H1 (cell line): ENCODE data around the gene MAPK8IP2. TPM values are rescaled to one million over a fixed set of nuclear protein-coding genes. Genes with fewer than 3 reads are reported as not detected.
A peak's percentile ranks its signal among the peaks of the same experiment; 100 is the strongest.

Experiments used
- BCL11A ChIP-seq, 2 experiments: IDR thresholded peaks; one replicate each; pipeline ENCODE4 v1.6.1; 2011; ENCODE audit warnings: low read depth in 2 of 2, low read length in 2 of 2, mild to moderate bottlenecking in 2 of 2
- CEBPB ChIP-seq: IDR thresholded peaks from 2 replicates; pipeline ENCODE4 v1.6.1; 2012; ENCODE audit warnings: low read depth, low read length
- KDM5A ChIP-seq: fragments of 200-600 bp; IDR thresholded peaks from 2 replicates; pipeline ENCODE4 v1.7.1; 2012; ENCODE audit warnings: mild to moderate bottlenecking, low read length, inconsistent platforms, mixed read lengths
- MAFK ChIP-seq: IDR thresholded peaks from 2 replicates; pipeline ENCODE4 v1.6.1; 2012; ENCODE audit warnings: low read depth, mild to moderate bottlenecking, improper control_type of control experiment, low read length
- NRF1 ChIP-seq: IDR thresholded peaks from 2 replicates; pipeline ENCODE4 v1.6.1; 2011; ENCODE audit warnings: mild to moderate bottlenecking, low read depth, low read length, improper control_type of control experiment
- SAP30 ChIP-seq: fragments of 300-600 bp; sonication (generic); IDR thresholded peaks from 2 replicates; pipeline ENCODE4 v1.7.1; 2012; ENCODE audit warnings: low read length, moderate library complexity, mild to moderate bottlenecking, inconsistent platforms; ENCODE audit not compliant: insufficient read depth, insufficient replicate concordance
- SUZ12 ChIP-seq: fragments of 200-600 bp; sonication (generic); IDR thresholded peaks from 2 replicates; pipeline ENCODE4 v1.6.1; 2012; ENCODE audit warnings: mild to moderate bottlenecking, inconsistent platforms, low read length, moderate library complexity, mixed read lengths
- polyA plus RNA-seq, 7 experiments: library from polyadenylated mRNA; depleted of rRNA in 3 of 7; stranded (reverse) in 5 of 7; unstranded in 2 of 7; fragments of >200 nt in 5 of 7; fragments of 200-250 nt in 2 of 7; gene quantifications; 1 replicate in 5 of 7; 2 replicates in 1 of 7; 4 replicates in 1 of 7; pipeline versions ENCODE4 v1.2.1 to v1.2.3, GENCODE V29; 2011 to 2013; ENCODE audit warnings: missing spikeins in 2 of 7, mixed read lengths in 2 of 7
- total RNA-seq: library from RNA; stranded (reverse); fragmentation: NEBNext Ultra II Directional; extraction: Animal tissue kit (Norgen Biotek cat#: 25700); gene quantifications from 2 replicates; pipeline ENCODE4 v1.2.1, GENCODE V29; 2021
- TF ChIP-seq, protein P1 (sequence below): fragments of 300-600 bp; sonication (generic); IDR thresholded peaks from 2 replicates; pipeline ENCODE4 v1.7.1; 2012; ENCODE audit warnings: low read length, moderate library complexity, mild to moderate bottlenecking, inconsistent platforms; ENCODE audit not compliant: insufficient replicate concordance
- TF ChIP-seq, protein P2 (sequence below): IDR thresholded peaks from 2 replicates; pipeline ENCODE4 v1.6.1; 2012; ENCODE audit warnings: inconsistent platforms
- TF ChIP-seq, protein P3 (sequence below): IDR thresholded peaks from 2 replicates; pipeline ENCODE4 v1.6.1; 2011; ENCODE audit warnings: low read depth, mild to moderate bottlenecking, low read length; ENCODE audit not compliant: insufficient read depth

The MAPK8IP2 gene
- total and polyA plus RNA-seq, 2 of the 8 experiments (the other 6 are each of a cell fraction or from before 2014, with no cell fraction given), result 1.5 to 5.5 TPM

DNA sequence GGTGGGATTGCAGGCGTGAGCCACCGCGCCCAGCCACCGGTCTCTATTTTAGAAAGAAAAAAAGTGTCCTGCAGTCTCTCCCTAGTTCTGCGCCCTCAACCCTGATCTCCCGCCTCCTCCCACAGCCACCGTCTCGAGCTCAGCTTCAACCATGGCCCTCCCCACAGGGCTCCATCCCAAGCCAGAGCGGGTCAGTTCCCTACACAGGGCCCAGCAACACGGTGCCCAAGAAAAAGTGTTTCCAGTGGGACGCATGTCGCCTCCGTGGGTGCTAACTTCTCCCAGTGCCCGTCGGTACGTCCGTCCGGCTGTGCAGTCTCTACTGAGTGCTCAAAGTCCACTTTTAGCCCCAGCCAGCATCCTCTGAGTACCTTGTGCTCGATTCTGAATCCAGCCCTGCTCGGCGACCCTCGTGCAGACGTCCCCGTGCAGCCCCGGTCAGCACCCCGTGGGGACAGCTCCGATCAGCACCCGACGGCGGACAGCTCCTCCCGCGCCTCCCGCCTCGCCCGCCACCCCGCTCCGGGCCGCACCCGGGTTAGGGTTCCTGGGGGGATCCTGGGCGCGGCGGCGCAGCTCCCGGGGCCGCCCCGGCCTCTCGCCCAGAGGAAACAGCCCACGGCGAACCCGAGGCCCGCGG lies 657 bp upstream of the MAPK8IP2 start (continued):
- TF ChIP-seq, protein P1, sequence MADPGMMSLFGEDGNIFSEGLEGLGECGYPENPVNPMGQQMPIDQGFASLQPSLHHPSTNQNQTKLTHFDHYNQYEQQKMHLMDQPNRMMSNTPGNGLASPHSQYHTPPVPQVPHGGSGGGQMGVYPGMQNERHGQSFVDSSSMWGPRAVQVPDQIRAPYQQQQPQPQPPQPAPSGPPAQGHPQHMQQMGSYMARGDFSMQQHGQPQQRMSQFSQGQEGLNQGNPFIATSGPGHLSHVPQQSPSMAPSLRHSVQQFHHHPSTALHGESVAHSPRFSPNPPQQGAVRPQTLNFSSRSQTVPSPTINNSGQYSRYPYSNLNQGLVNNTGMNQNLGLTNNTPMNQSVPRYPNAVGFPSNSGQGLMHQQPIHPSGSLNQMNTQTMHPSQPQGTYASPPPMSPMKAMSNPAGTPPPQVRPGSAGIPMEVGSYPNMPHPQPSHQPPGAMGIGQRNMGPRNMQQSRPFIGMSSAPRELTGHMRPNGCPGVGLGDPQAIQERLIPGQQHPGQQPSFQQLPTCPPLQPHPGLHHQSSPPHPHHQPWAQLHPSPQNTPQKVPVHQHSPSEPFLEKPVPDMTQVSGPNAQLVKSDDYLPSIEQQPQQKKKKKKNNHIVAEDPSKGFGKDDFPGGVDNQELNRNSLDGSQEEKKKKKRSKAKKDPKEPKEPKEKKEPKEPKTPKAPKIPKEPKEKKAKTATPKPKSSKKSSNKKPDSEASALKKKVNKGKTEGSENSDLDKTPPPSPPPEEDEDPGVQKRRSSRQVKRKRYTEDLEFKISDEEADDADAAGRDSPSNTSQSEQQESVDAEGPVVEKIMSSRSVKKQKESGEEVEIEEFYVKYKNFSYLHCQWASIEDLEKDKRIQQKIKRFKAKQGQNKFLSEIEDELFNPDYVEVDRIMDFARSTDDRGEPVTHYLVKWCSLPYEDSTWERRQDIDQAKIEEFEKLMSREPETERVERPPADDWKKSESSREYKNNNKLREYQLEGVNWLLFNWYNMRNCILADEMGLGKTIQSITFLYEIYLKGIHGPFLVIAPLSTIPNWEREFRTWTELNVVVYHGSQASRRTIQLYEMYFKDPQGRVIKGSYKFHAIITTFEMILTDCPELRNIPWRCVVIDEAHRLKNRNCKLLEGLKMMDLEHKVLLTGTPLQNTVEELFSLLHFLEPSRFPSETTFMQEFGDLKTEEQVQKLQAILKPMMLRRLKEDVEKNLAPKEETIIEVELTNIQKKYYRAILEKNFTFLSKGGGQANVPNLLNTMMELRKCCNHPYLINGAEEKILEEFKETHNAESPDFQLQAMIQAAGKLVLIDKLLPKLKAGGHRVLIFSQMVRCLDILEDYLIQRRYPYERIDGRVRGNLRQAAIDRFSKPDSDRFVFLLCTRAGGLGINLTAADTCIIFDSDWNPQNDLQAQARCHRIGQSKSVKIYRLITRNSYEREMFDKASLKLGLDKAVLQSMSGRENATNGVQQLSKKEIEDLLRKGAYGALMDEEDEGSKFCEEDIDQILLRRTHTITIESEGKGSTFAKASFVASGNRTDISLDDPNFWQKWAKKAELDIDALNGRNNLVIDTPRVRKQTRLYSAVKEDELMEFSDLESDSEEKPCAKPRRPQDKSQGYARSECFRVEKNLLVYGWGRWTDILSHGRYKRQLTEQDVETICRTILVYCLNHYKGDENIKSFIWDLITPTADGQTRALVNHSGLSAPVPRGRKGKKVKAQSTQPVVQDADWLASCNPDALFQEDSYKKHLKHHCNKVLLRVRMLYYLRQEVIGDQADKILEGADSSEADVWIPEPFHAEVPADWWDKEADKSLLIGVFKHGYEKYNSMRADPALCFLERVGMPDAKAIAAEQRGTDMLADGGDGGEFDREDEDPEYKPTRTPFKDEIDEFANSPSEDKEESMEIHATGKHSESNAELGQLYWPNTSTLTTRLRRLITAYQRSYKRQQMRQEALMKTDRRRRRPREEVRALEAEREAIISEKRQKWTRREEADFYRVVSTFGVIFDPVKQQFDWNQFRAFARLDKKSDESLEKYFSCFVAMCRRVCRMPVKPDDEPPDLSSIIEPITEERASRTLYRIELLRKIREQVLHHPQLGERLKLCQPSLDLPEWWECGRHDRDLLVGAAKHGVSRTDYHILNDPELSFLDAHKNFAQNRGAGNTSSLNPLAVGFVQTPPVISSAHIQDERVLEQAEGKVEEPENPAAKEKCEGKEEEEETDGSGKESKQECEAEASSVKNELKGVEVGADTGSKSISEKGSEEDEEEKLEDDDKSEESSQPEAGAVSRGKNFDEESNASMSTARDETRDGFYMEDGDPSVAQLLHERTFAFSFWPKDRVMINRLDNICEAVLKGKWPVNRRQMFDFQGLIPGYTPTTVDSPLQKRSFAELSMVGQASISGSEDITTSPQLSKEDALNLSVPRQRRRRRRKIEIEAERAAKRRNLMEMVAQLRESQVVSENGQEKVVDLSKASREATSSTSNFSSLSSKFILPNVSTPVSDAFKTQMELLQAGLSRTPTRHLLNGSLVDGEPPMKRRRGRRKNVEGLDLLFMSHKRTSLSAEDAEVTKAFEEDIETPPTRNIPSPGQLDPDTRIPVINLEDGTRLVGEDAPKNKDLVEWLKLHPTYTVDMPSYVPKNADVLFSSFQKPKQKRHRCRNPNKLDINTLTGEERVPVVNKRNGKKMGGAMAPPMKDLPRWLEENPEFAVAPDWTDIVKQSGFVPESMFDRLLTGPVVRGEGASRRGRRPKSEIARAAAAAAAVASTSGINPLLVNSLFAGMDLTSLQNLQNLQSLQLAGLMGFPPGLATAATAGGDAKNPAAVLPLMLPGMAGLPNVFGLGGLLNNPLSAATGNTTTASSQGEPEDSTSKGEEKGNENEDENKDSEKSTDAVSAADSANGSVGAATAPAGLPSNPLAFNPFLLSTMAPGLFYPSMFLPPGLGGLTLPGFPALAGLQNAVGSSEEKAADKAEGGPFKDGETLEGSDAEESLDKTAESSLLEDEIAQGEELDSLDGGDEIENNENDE, result no peak
- TF ChIP-seq, protein P2, sequence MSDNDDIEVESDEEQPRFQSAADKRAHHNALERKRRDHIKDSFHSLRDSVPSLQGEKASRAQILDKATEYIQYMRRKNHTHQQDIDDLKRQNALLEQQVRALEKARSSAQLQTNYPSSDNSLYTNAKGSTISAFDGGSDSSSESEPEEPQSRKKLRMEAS, result peak; percentile 90
- no peak for TF ChIP-seq NRF1
- TF ChIP-seq KDM5A, result no peak
- TF ChIP-seq, protein P3, sequence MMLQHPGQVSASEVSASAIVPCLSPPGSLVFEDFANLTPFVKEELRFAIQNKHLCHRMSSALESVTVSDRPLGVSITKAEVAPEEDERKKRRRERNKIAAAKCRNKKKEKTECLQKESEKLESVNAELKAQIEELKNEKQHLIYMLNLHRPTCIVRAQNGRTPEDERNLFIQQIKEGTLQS, result no peak
- no peak; the same call in 1 of the 2 replicates for TF ChIP-seq SUZ12
- TF ChIP-seq CEBPB, result no peak
- peak; percentile 82 for TF ChIP-seq SAP30
- TF ChIP-seq BCL11A (IDR thresholded peaks at IDR 0.05; ENCODE audit: low read depth in 2 of 2, low read length in 2 of 2), result no peak
- TF ChIP-seq MAFK, result no peak
